DND-41 (cell line): ENCODE data around the gene SWAP70.

Experiments used
- ATAC-seq: fragments of 200-7000 bp; cut with Tn5 transposase; 3 replicates; pipeline ENCODE4 v1.9.1; 2021; ENCODE audit warnings: low read depth; ENCODE audit not compliant: insufficient read depth
- DNase-seq: peaks from one replicate; pipeline ENCODE4 v3.0.0-alpha.2; 2020
- H2AFZ ChIP-seq: 2 replicates; pipeline ENCODE4 v1.6.0; 2012; ENCODE audit warnings: low read depth, low read length
- H3K27ac ChIP-seq: 2 replicates; pipeline ENCODE4 v1.5.1; 2012; ENCODE audit warnings: low read length, inconsistent platforms
- H3K27me3 ChIP-seq: fragments of 200-600 bp; sonication (generic); 2 replicates; pipeline ENCODE4 v1.6.0; 2012; ENCODE audit warnings: low read length, mild to moderate bottlenecking, inconsistent platforms; ENCODE audit not compliant: insufficient read depth, poor library complexity
- H3K36me3 ChIP-seq: 2 replicates; pipeline ENCODE4 v1.5.1; 2012; ENCODE audit warnings: low read length, inconsistent platforms; ENCODE audit not compliant: insufficient read depth
- H3K4me1 ChIP-seq: 2 replicates; pipeline ENCODE4 v1.5.1; 2012; ENCODE audit warnings: mild to moderate bottlenecking, low read length; ENCODE audit not compliant: insufficient read depth
- H3K4me2 ChIP-seq: 2 replicates; pipeline ENCODE4 v1.6.0; 2012; ENCODE audit warnings: mild to moderate bottlenecking, moderate library complexity, low read length, inconsistent platforms; ENCODE audit not compliant: insufficient read depth
- H3K4me3 ChIP-seq, 2 experiments: fragments of 200-600 bp in 1 of 2; shearing (Covaris generic) in 1 of 2; 2 replicates each; pipeline ENCODE4 v1.5.1; 2012 to 2016; ENCODE audit warnings: inconsistent platforms in 2 of 2, low read length in 2 of 2, mild to moderate bottlenecking in 2 of 2, low read depth in 1 of 2, moderate library complexity in 1 of 2
- H3K79me2 ChIP-seq: 2 replicates; pipeline ENCODE4 v1.6.0; 2012; ENCODE audit warnings: low read length, inconsistent platforms; ENCODE audit not compliant: insufficient read depth
- H3K9ac ChIP-seq: 2 replicates; pipeline ENCODE4 v1.6.0; 2012; ENCODE audit warnings: low read depth, mild to moderate bottlenecking, inconsistent platforms, low read length, moderate library complexity
- H3K9me3 ChIP-seq: 2 replicates; pipeline ENCODE4 v1.5.1; 2012; ENCODE audit warnings: low read length, moderate library complexity, mild to moderate bottlenecking, inconsistent platforms; ENCODE audit not compliant: insufficient read depth, severe bottlenecking
- H4K20me1 ChIP-seq: 2 replicates; pipeline ENCODE4 v1.6.0; 2012; ENCODE audit warnings: low read length; ENCODE audit not compliant: insufficient read depth
- EZH2 ChIP-seq: IDR thresholded peaks from 3 replicates; pipeline ENCODE4 v1.6.1; 2012; ENCODE audit warnings: borderline replicate concordance, low read depth, mild to moderate bottlenecking, moderate library complexity, low read length, inconsistent platforms; ENCODE audit not compliant: severe bottlenecking
- TF ChIP-seq, protein P1 (sequence below): IDR thresholded peaks from 2 replicates; pipeline ENCODE4 v1.5.1; 2012; ENCODE audit warnings: borderline replicate concordance, low read length, moderate library complexity, mild to moderate bottlenecking; ENCODE audit not compliant: poor library complexity, severe bottlenecking; ENCODE audit errors: extremely low read depth

The SWAP70 gene

DNA sequence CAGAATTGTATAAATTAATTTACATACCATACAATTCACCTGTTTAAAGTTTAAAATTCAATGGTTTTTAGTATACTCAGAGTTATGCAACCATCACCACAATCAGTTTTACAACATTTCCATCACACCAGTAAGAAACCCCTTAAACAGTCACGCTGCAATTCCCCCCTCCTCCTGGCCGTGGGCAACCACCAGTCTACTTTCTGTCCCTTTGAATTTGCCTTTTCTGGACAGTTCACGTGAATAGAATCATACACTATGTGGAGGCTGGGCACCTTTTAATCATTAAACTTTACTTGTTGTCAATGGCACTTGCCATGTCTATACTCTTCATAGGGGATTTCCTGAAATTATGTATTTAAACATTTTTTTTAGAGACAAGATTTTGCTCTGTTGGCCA, 20.1 kb upstream of the SWAP70 start:
- Histone ChIP-seq H3K4me3 (no peak overlapping the region), H4K20me1 (no peaks in the 10 kb centered on the region), H3K9me3 (no peaks in the 10 kb centered on the region), H3K4me1 (no peaks in the 10 kb centered on the region), H3K4me2 (no peak overlapping the region), H3K79me2 (no peaks in the 10 kb centered on the region), H3K9ac (no peak overlapping the region), H3K27ac (no peak overlapping the region), H3K36me3 (no peaks in the 10 kb centered on the region), H2AFZ (no peak overlapping the region), H3K27me3 (no peaks in the 10 kb centered on the region)
- DNase-seq (no peak), ATAC-seq (no peak)
- TF ChIP-seq, protein P1, sequence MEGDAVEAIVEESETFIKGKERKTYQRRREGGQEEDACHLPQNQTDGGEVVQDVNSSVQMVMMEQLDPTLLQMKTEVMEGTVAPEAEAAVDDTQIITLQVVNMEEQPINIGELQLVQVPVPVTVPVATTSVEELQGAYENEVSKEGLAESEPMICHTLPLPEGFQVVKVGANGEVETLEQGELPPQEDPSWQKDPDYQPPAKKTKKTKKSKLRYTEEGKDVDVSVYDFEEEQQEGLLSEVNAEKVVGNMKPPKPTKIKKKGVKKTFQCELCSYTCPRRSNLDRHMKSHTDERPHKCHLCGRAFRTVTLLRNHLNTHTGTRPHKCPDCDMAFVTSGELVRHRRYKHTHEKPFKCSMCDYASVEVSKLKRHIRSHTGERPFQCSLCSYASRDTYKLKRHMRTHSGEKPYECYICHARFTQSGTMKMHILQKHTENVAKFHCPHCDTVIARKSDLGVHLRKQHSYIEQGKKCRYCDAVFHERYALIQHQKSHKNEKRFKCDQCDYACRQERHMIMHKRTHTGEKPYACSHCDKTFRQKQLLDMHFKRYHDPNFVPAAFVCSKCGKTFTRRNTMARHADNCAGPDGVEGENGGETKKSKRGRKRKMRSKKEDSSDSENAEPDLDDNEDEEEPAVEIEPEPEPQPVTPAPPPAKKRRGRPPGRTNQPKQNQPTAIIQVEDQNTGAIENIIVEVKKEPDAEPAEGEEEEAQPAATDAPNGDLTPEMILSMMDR = no peak
- no peak for TF ChIP-seq EZH2

DNA sequence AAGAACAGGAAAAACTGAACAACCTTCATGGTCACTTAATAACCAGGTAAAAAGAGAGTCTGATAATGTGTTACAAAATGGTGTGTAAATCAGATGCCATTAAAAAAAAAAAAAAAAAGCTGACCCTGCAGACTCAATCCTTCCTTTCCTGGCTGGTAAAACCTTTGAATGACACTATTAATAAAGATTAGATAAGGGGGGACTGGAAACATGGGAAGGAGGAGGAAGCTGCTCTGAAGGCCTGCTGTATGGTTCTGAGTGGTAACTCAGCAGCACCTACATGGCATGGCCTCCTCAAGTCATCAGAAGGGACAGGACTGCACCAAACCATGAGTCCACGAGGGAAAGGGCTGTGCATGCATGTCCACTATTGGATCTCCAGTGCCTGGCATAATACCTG, 18.0 kb upstream of the SWAP70 start:
- Histone ChIP-seq H3K27me3 (no peaks in the 10 kb centered on the region), H4K20me1 (no peaks in the 10 kb centered on the region), H3K79me2 (no peaks in the 10 kb centered on the region), H3K36me3 (no peaks in the 10 kb centered on the region), H3K9me3 (no peaks in the 10 kb centered on the region), H3K4me1 (no peaks in the 10 kb centered on the region), H3K9ac (no peak overlapping the region), H3K27ac (no peak overlapping the region), H2AFZ (no peak overlapping the region), H3K4me3 (no peak overlapping the region), H3K4me2 (no peak overlapping the region)
- no peak for TF ChIP-seq EZH2
- TF ChIP-seq, protein P1 = no peak
- ATAC-seq (no peak), DNase-seq (no peak)

DNA sequence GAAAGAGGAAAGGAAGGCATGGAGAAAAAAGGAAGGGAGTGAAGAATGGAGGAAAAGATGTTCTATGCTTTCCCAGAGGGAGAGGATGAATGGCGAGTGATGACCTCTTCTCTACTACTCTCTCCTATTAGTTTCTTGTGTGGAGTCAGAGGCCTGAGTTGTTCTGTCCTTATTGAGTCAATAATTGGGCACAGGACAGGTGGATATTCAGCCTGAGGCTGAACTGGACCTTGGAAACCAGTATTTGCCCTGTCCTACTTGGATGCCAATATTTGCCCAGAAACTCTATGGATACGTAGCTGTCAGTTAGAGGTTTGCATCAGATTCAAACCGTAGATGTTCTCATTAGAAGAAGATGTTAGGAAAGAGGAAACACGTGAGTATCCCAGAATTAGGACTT, 17.6 kb upstream of the SWAP70 start:
- no peak overlapping the region for H2AFZ ChIP-seq
- H3K4me1 ChIP-seq = no peaks in the 10 kb centered on the region
- H3K27ac ChIP-seq = no peak overlapping the region
- no peaks in the 10 kb centered on the region for H3K79me2 ChIP-seq
- H3K36me3 ChIP-seq = no peaks in the 10 kb centered on the region
- TF ChIP-seq, protein P1 = no peak
- TF ChIP-seq EZH2 = no peak
- DNase-seq = no peak
- H3K4me3 ChIP-seq = no peak overlapping the region
- no peaks in the 10 kb centered on the region for H4K20me1 ChIP-seq
- H3K9me3 ChIP-seq = no peaks in the 10 kb centered on the region
- H3K27me3 ChIP-seq = no peaks in the 10 kb centered on the region
- no peak overlapping the region for H3K4me2 ChIP-seq
- ATAC-seq = no peak
- H3K9ac ChIP-seq = no peak overlapping the region

DNA sequence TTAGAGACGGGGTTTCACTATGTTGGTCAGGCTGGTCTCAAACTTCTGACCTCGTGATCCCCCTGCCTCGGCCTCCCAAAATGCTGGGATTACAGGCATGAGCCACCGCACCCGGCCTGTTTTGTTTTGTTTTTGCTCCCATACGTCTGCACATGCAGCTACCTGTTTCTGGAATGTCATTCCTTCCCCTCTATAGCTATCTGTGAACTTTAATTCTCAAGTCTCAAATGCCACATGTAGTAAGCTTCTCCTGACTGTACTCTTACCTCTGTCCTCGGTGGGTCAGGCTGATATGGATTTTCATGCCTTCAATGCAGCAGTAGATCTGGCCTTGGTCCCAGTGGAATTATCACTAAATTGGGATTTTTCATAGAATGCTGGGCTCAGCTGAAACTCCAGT, 12.4 kb upstream of the SWAP70 start:
- H3K36me3 ChIP-seq = no peaks in the 10 kb centered on the region
- no peak for TF ChIP-seq EZH2
- TF ChIP-seq, protein P1 = no peak
- no peaks in the 10 kb centered on the region for H3K4me1 ChIP-seq
- H2AFZ ChIP-seq = no peak overlapping the region
- H4K20me1 ChIP-seq = no peaks in the 10 kb centered on the region
- no peaks in the 10 kb centered on the region for H3K79me2 ChIP-seq
- no peaks in the 10 kb centered on the region for H3K9me3 ChIP-seq
- ATAC-seq = no peak
- H3K4me2 ChIP-seq = no peak overlapping the region
- no peak overlapping the region for H3K9ac ChIP-seq
- DNase-seq = no peak
- H3K27me3 ChIP-seq = no peaks in the 10 kb centered on the region
- no peak overlapping the region for H3K27ac ChIP-seq
- no peak overlapping the region for H3K4me3 ChIP-seq
